Measurements from ENCODE around the gene LGR4.
"Not testable (repeated sequence)": the region's sequence is repeated elsewhere in the genome, so short reads cannot be mapped to it uniquely, and the experiment has no call there.

The LGR4 gene, protein sequence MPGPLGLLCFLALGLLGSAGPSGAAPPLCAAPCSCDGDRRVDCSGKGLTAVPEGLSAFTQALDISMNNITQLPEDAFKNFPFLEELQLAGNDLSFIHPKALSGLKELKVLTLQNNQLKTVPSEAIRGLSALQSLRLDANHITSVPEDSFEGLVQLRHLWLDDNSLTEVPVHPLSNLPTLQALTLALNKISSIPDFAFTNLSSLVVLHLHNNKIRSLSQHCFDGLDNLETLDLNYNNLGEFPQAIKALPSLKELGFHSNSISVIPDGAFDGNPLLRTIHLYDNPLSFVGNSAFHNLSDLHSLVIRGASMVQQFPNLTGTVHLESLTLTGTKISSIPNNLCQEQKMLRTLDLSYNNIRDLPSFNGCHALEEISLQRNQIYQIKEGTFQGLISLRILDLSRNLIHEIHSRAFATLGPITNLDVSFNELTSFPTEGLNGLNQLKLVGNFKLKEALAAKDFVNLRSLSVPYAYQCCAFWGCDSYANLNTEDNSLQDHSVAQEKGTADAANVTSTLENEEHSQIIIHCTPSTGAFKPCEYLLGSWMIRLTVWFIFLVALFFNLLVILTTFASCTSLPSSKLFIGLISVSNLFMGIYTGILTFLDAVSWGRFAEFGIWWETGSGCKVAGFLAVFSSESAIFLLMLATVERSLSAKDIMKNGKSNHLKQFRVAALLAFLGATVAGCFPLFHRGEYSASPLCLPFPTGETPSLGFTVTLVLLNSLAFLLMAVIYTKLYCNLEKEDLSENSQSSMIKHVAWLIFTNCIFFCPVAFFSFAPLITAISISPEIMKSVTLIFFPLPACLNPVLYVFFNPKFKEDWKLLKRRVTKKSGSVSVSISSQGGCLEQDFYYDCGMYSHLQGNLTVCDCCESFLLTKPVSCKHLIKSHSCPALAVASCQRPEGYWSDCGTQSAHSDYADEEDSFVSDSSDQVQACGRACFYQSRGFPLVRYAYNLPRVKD

DNA sequence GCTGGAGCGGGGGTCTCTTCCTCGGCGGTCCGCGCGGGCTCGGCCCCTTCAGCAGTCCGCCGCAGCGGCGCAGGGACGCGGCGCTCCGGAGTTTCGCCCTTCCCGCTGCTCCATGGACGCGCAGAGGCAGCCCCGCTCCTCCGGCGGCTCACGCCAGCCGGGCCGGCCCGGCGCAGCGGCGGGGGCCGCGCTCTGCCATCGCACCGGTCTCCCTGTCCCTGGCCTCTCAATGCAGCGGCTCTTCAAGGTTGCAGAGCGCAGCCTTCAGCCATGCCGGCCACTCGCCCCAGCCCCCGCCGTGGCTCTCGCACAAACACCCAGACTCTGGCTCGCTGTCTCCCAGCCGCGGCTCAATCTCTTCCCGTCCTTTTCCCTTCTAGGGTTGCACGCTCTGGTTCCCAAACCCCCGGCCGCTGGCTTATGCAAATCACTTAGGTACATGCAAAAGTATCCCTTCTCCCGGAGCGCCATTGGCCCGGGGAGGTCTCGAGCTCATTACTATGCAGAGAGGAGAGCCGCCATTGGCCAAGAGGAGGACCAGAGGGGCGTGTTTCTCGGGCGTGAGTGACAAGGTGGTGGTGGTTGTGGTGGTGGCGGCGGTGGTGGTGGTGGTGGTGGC lies at the start of gene LGR4:
Gene LGR4, minus strand, starts transcription at position 393 of the 619 bp plus-strand sequence. CDS start 488 bp downstream, outside the sequence.
- DNase-seq: peak; percentile 41 to 90

DNA sequence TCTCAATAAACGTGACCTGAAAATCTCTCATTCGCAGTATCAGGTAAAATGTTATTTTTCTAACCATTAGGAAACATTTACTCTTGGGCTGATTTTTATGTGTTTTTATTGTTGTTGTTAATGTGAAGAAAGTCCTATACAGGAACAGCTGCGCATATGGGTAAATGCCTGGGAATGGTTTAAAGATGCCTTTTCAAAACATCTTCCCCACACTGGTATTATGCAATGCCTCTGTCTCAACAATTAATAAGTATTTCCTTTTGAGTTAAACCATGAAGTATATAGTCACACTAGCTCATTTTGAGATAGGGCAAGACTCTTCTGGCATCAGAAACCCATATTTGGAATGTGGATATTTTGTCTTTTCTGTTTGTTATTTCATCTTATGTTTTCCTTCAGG lies 47.6 kb upstream of the LGR4 start:
- DNase-seq: no peak

GRCh38 chr11:27518518-27518917 lies 45.9 kb upstream of the LGR4 start:
- no peak for DNase-seq

GRCh38 chr11:27517490-27517889 lies 44.9 kb upstream of the LGR4 start:
- DNase-seq: not testable (repeated sequence)

DNA sequence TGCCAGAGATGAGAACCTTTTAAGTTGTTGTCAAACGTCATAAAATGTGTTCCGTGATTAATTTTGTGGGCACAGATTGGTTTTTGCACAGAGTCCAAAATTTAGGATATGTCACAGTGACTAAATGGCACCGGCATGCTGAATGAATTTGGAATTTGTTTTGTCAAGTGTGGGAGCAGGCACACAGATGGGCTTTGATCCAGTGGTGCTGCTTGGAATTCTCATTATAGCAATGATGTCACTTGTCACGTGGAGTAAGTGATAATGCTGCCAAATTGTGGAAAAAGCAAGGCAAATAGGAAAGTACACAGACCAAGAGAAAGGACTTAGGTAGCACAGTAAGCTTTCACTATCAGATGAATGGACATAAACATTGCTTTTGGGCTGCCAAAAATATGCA lies 42.0 kb upstream of the LGR4 start:
- DNase-seq: no peak

DNA sequence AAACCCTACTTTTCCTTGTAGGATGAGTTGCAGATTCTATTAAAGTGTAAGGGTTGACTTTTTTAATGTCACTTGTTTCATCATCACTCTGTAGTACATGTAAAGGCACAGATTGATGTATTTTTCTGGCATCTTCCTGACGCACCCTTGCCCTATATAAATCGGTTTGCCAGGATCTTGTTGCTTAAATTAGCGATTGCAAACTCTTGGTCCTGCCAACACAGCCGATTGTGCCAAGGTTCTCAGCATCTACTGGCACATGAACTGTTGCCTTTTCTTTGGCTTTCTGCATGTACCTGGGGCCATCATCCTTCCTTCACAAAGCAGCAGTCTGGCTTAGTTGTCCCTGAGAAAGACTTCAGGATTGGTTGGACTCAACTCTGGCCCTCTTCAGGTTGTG lies 41.5 kb upstream of the LGR4 start:
- DNase-seq: no peak

GRCh38 chr11:27513389-27513788 lies 40.8 kb upstream of the LGR4 start:
- no peak for DNase-seq

- DNase-seq: no peak
These were observed 39.6 kb upstream of the LGR4 start for GRCh38 chr11:27512238-27512637.

DNA sequence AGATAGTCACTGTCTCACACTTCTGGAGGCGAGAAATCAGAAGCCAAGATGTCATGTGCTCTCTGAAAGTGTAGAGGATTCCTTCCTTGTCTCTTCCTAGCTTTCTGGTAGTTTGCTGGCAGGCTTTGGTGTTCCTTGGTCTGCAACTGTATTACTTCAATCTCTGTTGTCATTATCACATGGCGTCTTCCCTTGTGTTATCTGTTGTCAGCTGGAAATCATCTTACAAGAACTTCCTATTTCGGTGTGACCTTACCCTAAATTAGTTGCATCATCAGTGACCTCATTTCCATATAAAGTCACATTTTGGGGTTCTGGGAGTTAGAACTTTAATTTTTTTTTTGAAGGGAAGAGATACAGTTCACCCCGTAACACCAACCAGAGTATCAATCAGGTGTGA lies 37.3 kb upstream of the LGR4 start:
- DNase-seq: no peak

DNA sequence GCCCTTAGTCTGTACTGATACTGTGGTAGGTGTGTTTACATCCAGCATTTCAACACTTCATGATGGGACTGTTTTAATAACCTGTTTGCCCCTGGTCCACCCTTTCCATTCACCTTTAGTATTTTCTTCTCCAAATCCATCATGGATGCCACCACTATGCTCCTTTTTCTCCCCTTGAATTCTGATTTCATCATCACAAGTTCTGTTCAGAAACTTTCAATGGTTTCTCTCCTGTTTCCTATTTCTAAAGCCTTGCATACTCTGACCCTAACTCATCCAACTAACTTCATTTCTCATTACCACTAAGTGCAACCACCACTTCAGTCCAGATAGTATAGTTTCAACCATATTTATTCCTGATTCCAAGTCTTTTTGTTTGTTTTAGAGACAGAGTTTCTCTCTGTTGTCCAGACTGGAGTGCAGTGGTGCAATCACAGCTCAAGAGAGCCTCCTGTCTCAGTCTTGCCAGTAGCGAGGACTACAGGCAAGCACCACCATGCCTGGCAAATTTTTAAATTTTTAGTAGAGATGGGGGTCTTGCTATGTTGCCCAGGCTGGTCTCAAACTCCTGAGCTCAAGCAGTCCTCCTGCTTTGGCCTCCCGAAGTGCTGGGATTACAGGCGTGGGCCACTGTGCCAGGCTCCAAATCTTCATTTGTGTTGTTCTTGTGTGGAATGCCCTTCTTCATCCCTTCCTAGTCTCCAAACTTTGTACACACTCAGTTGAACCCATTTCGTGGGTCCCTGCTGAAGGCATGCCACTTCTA lies 35.1 kb upstream of the LGR4 start:
- DNase-seq: no peak

GRCh38 chr11:27506200-27507182 lies 33.9 kb upstream of the LGR4 start, which contains the start of gene LIN7C:
Gene LIN7C (minus strand): TSS chr11:27506769. CDS start chr11:27506752, 17 bp downstream.
- peak; percentile 84 to 97 for DNase-seq

- DNase-seq: no peak
These were observed 33.2 kb upstream of the LGR4 start for GRCh38 chr11:27505781-27506180.

- DNase-seq: no peak
These were observed 31.6 kb upstream of the LGR4 start for GRCh38 chr11:27504205-27504604.

DNA sequence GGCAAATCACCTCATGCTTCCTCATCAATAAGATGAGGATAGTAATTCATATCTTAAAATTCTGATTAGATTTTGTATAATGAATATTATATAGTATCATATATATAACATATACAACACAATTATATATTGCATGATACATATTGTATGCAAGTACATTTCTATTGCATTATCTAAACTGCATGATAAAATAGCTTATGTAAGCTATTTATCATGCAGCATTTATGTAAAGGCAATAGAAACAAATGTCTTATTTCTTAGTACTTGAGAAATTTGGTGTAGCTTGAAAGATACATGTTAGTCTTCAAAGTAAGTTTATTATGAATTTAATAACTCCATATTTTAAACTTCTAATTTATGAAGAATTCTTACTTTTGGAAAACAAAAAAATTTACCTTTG lies 28.5 kb upstream of the LGR4 start:
- DNase-seq: no peak

GRCh38 chr11:27497911-27498310 lies 25.3 kb upstream of the LGR4 start:
- DNase-seq: no peak

- DNase-seq: no peak
These were observed 24.8 kb upstream of the LGR4 start for GRCh38 chr11:27497284-27497866.

DNA sequence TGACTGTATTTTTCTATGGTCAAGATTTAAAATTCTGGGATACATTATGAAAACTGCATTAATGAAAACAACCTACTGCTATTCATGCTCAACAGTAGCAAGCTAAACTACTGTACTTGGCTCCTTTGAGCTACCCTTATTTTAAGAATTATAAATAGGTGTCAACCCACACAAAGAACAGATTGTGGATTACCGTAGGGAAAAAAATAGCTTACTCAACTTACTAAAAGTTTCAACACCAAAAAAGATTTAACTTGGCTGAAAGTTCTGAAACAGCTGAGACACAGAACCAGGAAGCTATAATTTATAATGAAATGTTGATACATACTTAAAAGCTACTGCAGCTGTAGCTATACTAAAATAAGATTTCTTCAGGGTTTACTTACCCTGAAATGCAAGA lies 23.9 kb upstream of the LGR4 start:
- no peak for DNase-seq

- DNase-seq: no peak
These were observed 23.2 kb upstream of the LGR4 start for GRCh38 chr11:27495710-27496300.

- DNase-seq: no peak
These were observed 16.5 kb upstream of the LGR4 start for GRCh38 chr11:27489092-27489491.

GRCh38 chr11:27487706-27488105 lies 15.1 kb upstream of the LGR4 start:
- DNase-seq: no peak

All from NCI-H187 (cell line).